Omental fat pad (tissue), 4 donors: Measurements from ENCODE around the gene UBE2D2. TPM values are rescaled to one million over a fixed set of nuclear protein-coding genes. Genes with fewer than 3 reads are reported as not detected.
A peak's percentile ranks its signal among the peaks of the same experiment; 100 is the strongest.

ENCODE experiments used
- ATAC-seq: fragments of 150-250 bp; one replicate; pipeline ENCODE4 v1.9.1; 2016; ENCODE audit warnings: mild to moderate bottlenecking, moderate library complexity; ENCODE audit not compliant: low FRiP score
- DNase-seq: peaks from one replicate; pipeline ENCODE4 v3.0.0-alpha.2; 2019; ENCODE audit warnings: low spot score
- CTCF ChIP-seq, 3 donors: fragments of 450-650 bp; IDR thresholded peaks; one replicate each; pipeline ENCODE4 v1.5.1; 2016 to 2017; ENCODE audit warnings: antibody characterized with exemption in 3 of 3, mild to moderate bottlenecking in 3 of 3, moderate library complexity in 2 of 3
- total RNA-seq, 4 donors: library from RNA; depleted of rRNA; stranded (reverse); fragments of >200 nt; gene quantifications; one replicate each; pipeline ENCODE4 v1.1.0, GENCODE V29; 2016

The UBE2D2 gene
- total RNA-seq, 4 donors from 2014 or later: 50.4 to 76.9 (median 70.4) TPM

- ATAC-seq (no peak), DNase-seq (no peak)
- no peak for TF ChIP-seq CTCF (IDR thresholded peaks at IDR 0.05)
Observed at GRCh38 chr5:139649082-139649991, 88.2 kb downstream of the UBE2D2 start.

GRCh38 chr5:139650031-139650688 lies 89.0 kb downstream of the UBE2D2 start:
- no peak for ATAC-seq
- DNase-seq: no peak
- peak in 1 of 3 donors; percentile 23 for TF ChIP-seq CTCF (IDR thresholded peaks at IDR 0.05)

GRCh38 chr5:139650689-139651042 lies 89.5 kb downstream of the UBE2D2 start:
- DNase-seq (no peak), ATAC-seq (no peak)
- TF ChIP-seq CTCF (IDR thresholded peaks at IDR 0.05): no peak

GRCh38 chr5:139651043-139651834 lies 90.1 kb downstream of the UBE2D2 start:
- ATAC-seq: no peak
- DNase-seq: no peak
- no peak for TF ChIP-seq CTCF (IDR thresholded peaks at IDR 0.05)

- ATAC-seq (peak; percentile 62), DNase-seq (no peak)
- no peak for TF ChIP-seq CTCF (IDR thresholded peaks at IDR 0.05)
Observed at GRCh38 chr5:139651853-139652787, 91.0 kb downstream of the UBE2D2 start.

- ATAC-seq (no peak), DNase-seq (no peak)
- TF ChIP-seq CTCF (IDR thresholded peaks at IDR 0.05): no peak
Observed at GRCh38 chr5:139652788-139653241, 91.7 kb downstream of the UBE2D2 start.
